Omental fat pad (tissue), 4 donors: Measurements from ENCODE around the gene PPP4R1. TPM values are rescaled to one million over a fixed set of nuclear protein-coding genes. Genes with fewer than 3 reads are reported as not detected.

Source experiments
- ATAC-seq: fragments of 150-250 bp; one replicate; pipeline ENCODE4 v1.9.1; 2016; ENCODE audit warnings: mild to moderate bottlenecking, moderate library complexity; ENCODE audit not compliant: low FRiP score
- DNase-seq: peaks from one replicate; pipeline ENCODE4 v3.0.0-alpha.2; 2019; ENCODE audit warnings: low spot score
- CTCF ChIP-seq, 3 donors: fragments of 450-650 bp; IDR thresholded peaks; one replicate each; pipeline ENCODE4 v1.5.1; 2016 to 2017; ENCODE audit warnings: antibody characterized with exemption in 3 of 3, mild to moderate bottlenecking in 3 of 3, moderate library complexity in 2 of 3
- total RNA-seq, 4 donors: library from RNA; depleted of rRNA; stranded (reverse); fragments of >200 nt; gene quantifications; one replicate each; pipeline ENCODE4 v1.1.0, GENCODE V29; 2016

Gene PPP4R1
- total RNA-seq, 4 donors from 2014 or later: 65.7 to 159 (median 99.8) TPM

- no peak for TF ChIP-seq CTCF (IDR thresholded peaks at IDR 0.05)
- DNase-seq: no peak
- ATAC-seq: no peak
These were observed 15.3 kb upstream of the PPP4R1 start for GRCh38 chr18:9629709-9630108.

GRCh38 chr18:9628984-9629383, 14.6 kb upstream of the PPP4R1 start:
- DNase-seq (no peak), ATAC-seq (no peak)
- no peak for TF ChIP-seq CTCF (IDR thresholded peaks at IDR 0.05)

- no peak for TF ChIP-seq CTCF (IDR thresholded peaks at IDR 0.05)
- ATAC-seq (no peak), DNase-seq (no peak)
These were observed 13.3 kb upstream of the PPP4R1 start for GRCh38 chr18:9627642-9628041.

- DNase-seq: no peak
- no peak for ATAC-seq
- no peak for TF ChIP-seq CTCF (IDR thresholded peaks at IDR 0.05)
These were observed 5.6 kb upstream of the PPP4R1 start for GRCh38 chr18:9619990-9620389.

GRCh38 chr18:9619545-9619944, 5.2 kb upstream of the PPP4R1 start:
- ATAC-seq (no peak), DNase-seq (no peak)

GRCh38 chr18:9619056-9619455, 4.7 kb upstream of the PPP4R1 start:
- no peak for TF ChIP-seq CTCF (IDR thresholded peaks at IDR 0.05)
- ATAC-seq: no peak
- no peak for DNase-seq

More at GRCh38 chr18:9619545-9619944, 5.2 kb upstream of the PPP4R1 start:
- no peak for TF ChIP-seq CTCF (IDR thresholded peaks at IDR 0.05)

- no peak for DNase-seq
- no peak for ATAC-seq
- no peak for TF ChIP-seq CTCF (IDR thresholded peaks at IDR 0.05)
These were observed 2.7 kb upstream of the PPP4R1 start for GRCh38 chr18:9617006-9617542.
